Stomach (tissue), 9 donors: ENCODE results near the gene PEPD. TPM values are rescaled to one million over a fixed set of nuclear protein-coding genes. Genes with fewer than 3 reads are reported as not detected.

Source experiments
- DNase-seq, 2 donors: peaks; one replicate each; pipeline versions ENCODE4 v3.0.0 to v3.0.0-alpha.2; 2013 to 2019
- H3K27ac ChIP-seq, 5 donors: fragments of 200-600 bp in 4 of 5; sonication (generic) in 4 of 5; one replicate each; pipeline ENCODE4 v1.5.1; 2013 to 2019; ENCODE audit warnings: mild to moderate bottlenecking in 1 of 5, moderate library complexity in 1 of 5
- H3K27me3 ChIP-seq, 3 donors: fragments of 200-600 bp; sonication (generic); one replicate each; pipeline ENCODE4 v1.5.1; 2017 to 2019; ENCODE audit warnings: mixed run types in 1 of 3
- H3K36me3 ChIP-seq, 4 donors: fragments of 200-600 bp; sonication (generic); 1 replicate in 3 of 4; 2 replicates in 1 of 4; pipeline ENCODE4 v1.5.1; 2016 to 2019
- H3K4me1 ChIP-seq, 4 donors: fragments of 200-600 bp; sonication (generic); one replicate each; pipeline ENCODE4 v1.5.1; 2016 to 2019
- H3K4me3 ChIP-seq, 4 donors: fragments of 200-600 bp; sonication (generic) in 3 of 4; one replicate each; pipeline ENCODE4 v1.5.1; 2016 to 2019; ENCODE audit warnings: mild to moderate bottlenecking in 1 of 4
- H3K9me3 ChIP-seq, 4 donors: fragments of 200-600 bp; sonication (generic); one replicate each; pipeline ENCODE4 v1.5.1; 2016 to 2019
- CTCF ChIP-seq, 7 experiments: fragments of 450-650 bp in 4 of 7; fragments of 200-600 bp in 3 of 7; sonication (generic) in 3 of 7; IDR thresholded peaks; one replicate each; pipeline ENCODE4 v1.5.1; 2016 to 2019; ENCODE audit warnings: antibody characterized with exemption in 7 of 7, control low read depth in 2 of 7, mild to moderate bottlenecking in 1 of 7
- EP300 ChIP-seq: sonication (generic); formaldehyde crosslinking; IDR thresholded peaks from one replicate; pipeline ENCODE4 v1.6.1; 2017; ENCODE audit warnings: antibody characterized with exemption
- POLR2A ChIP-seq, 4 donors: fragments of 450-650 bp; IDR thresholded peaks; one replicate each; pipeline ENCODE4 v1.6.1; 2016; ENCODE audit warnings: antibody characterized with exemption in 4 of 4, control low read depth in 2 of 4, mild to moderate bottlenecking in 1 of 4, moderate library complexity in 1 of 4
- POLR2AphosphoS5 ChIP-seq, 3 donors: sonication (generic); formaldehyde crosslinking; IDR thresholded peaks; one replicate each; pipeline ENCODE4 v1.6.1; 2016; ENCODE audit warnings: antibody characterized with exemption in 3 of 3
- WGBS, 5 donors: extraction: QIAGEN DNeasy Blood & Tissue Kit in 3 of 5; methylation state at CpG; one replicate each; pipeline versions ENCODE4 v1.1.5 to v1.1.7; 2013 to 2018; 5-methylcytosine and 5-hydroxymethylcytosine counted together
- intact Hi-C: fragments of 100-400 bp; cut with DNase I; formaldehyde crosslinking; loops from one replicate; pipeline ENCODE4 v1.15.1; 2023; ENCODE audit warnings: low total_unique reads
- polyA plus RNA-seq, 3 donors: library from polyadenylated mRNA; stranded (reverse); fragments of 200-250 nt; gene quantifications; one replicate each; pipeline ENCODE4 v1.2.3, GENCODE V29; 2013
- total RNA-seq, 5 donors: library from RNA; depleted of rRNA; stranded (reverse); fragments of >200 nt; gene quantifications; one replicate each; pipeline versions ENCODE4 v1.1.0 to v1.2.3, GENCODE V29; 2014 to 2016
- donor health status: healthy with polysubstance abuse.
- donor health status: Bipolar disorder and iron deficiency.
- donor health status: healthy.

Gene PEPD
- total and polyA plus RNA-seq, 8 donors = 8.8 to 99.4 (median 42.7) TPM

DNA sequence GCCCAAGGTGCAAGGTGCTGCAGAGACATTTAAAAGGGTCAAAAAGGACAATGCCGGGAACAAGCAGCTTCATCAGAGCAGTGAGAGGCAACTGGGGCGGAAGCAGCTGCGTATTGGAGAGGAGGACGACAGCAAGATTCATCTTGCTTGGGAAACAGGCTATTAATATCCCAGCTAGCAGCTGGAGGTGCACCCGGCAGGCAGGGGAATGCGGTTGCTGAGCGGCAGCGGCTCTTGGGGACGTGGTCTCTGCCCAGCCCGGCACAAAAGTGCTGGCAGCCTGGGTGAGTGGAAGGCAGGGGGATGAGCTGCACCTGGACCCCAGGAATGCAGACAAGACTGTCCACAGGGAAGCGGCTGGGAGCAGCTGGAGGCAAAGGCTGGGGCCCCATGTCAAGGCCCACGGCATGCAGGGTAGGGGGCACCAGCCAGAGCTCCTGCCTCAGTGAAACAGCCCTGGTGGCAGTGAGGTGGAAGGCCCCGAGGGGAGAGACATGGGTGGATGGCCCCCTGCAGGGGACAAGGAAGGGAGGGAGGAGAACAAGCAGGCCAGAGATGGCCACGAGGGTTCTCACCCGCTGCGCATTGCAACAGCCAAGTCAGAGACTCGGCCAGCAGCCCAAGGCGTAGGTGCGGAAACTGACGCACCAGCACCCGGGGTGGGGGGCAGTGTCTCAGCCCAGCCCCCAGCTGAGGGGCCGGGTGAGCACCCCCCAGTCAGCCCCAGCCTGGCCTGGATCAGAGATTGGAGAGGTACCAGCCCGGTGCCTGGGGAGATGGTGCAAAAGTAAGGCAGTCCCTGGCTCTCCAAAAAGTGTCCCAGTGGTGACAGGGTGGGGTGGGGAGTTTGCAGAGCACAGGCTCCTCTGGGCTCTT is 34.4 kb downstream of the PEPD start:
- intact Hi-C loops = no loop called here
- Histone ChIP-seq H3K36me3 (peaks cover 0 to 63% (median 33%) of the 10 kb centered on the region in 4 donors), H3K27me3 (no peaks in the 10 kb centered on the region), H3K4me3 (no peak overlapping the region), H3K27ac (no peak overlapping the region), H3K9me3 (peaks cover 0 to 10% (median 3%) of the 10 kb centered on the region in 4 donors), H3K4me1 (no peaks in the 10 kb centered on the region)
- TF ChIP-seq EP300 (no peak), POLR2A (IDR thresholded peaks at IDR 0.05) (no peak), POLR2AphosphoS5 (IDR thresholded peaks at IDR 0.05) (no peak), CTCF (IDR thresholded peaks at IDR 0.05) (no peak)
- peak in 1 of 2 donors; percentile 50 for DNase-seq
- WGBS, 5 donors = 81 to 88% (median 85%) methylated on average over 18 to 23 of the region's 23 CpGs

GRCh38 chr19:33486407-33486806 is 35.2 kb downstream of the PEPD start:
- H3K36me3 ChIP-seq = peaks cover 0 to 63% (median 33%) of the 10 kb centered on the region in 4 donors
- 89 to 94% (median 91%) methylated on average over 8 of the region's 8 CpGs for WGBS, 5 donors
- DNase-seq = no peak
- H3K4me1 ChIP-seq = no peaks in the 10 kb centered on the region
- no peak overlapping the region for H3K27ac ChIP-seq
- peaks cover 0 to 10% (median 3%) of the 10 kb centered on the region in 4 donors for H3K9me3 ChIP-seq
- intact Hi-C loops = no loop called here
- no peaks in the 10 kb centered on the region for H3K27me3 ChIP-seq
- TF ChIP-seq CTCF (IDR thresholded peaks at IDR 0.05) (no peak), EP300 (no peak), POLR2AphosphoS5 (IDR thresholded peaks at IDR 0.05) (no peak)
- no peak overlapping the region for H3K4me3 ChIP-seq

GRCh38 chr19:33484226-33484774 is 37.3 kb downstream of the PEPD start:
- no peak for DNase-seq
- no peak for TF ChIP-seq CTCF (IDR thresholded peaks at IDR 0.05)
- TF ChIP-seq POLR2A (IDR thresholded peaks at IDR 0.05) = no peak
- TF ChIP-seq EP300 = no peak
- TF ChIP-seq POLR2AphosphoS5 (IDR thresholded peaks at IDR 0.05) = no peak
- Histone ChIP-seq H3K27ac (no peak overlapping the region), H3K9me3 (peaks cover 0 to 10% (median 3%) of the 10 kb centered on the region in 4 donors), H3K27me3 (no peaks in the 10 kb centered on the region), H3K36me3 (peaks cover 0 to 66% (median 34%) of the 10 kb centered on the region in 4 donors), H3K4me1 (no peaks in the 10 kb centered on the region), H3K4me3 (no peak overlapping the region)
- intact Hi-C loops = no loop called here
- 92 to 95% (median 93%) methylated on average over 8 of the region's 8 CpGs for whole genome bisulfite sequencing, 5 donors

DNA sequence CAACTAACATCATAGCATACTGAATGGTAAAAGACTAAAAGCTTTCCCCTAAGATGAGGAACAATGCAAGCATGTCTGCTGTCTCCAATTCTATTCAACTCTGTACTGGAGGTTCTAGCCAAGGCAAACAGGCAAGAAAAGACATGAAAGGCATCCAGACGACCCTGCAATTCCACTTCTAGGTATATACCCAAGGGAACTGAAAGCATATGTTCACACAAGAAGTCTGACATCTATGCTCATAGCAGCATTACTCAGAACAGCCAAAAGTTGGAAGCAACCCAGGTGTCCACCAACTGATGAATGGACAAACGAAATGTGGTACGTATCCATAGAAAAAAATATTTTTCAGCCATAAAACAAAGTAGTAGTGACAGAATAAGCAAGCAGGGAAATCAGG is 39.1 kb downstream of the PEPD start:
- WGBS, 5 donors = 69 to 78% (median 76%) methylated on average over 3 of the region's 3 CpGs

More for the DNA sequence above, 39.1 kb downstream of the PEPD start:
- no peak overlapping the region for H3K27ac ChIP-seq
- H3K4me3 ChIP-seq = no peak overlapping the region
- intact Hi-C loops = no loop called here
- TF ChIP-seq POLR2AphosphoS5 (IDR thresholded peaks at IDR 0.05) (no peak), CTCF (IDR thresholded peaks at IDR 0.05) (no peak), EP300 (no peak), POLR2A (IDR thresholded peaks at IDR 0.05) (no peak)
- H3K4me1 ChIP-seq = no peaks in the 10 kb centered on the region
- DNase-seq = no peak
- no peaks in the 10 kb centered on the region for H3K27me3 ChIP-seq
- peaks cover 0 to 10% (median 3%) of the 10 kb centered on the region in 4 donors for H3K9me3 ChIP-seq
- H3K36me3 ChIP-seq = peaks cover under 1 to 61% (median 27%) of the 10 kb centered on the region in 4 donors
